GM10266 (cell line): ENCODE results near the gene MAPRE2.

Experiments
- DNase-seq: peaks from one replicate; pipeline ENCODE4 v3.0.0; 2012; ENCODE audit errors: extremely low spot score
- CTCF ChIP-seq: IDR thresholded peaks from 2 replicates; pipeline ENCODE4 v1.5.1; 2012; ENCODE audit warnings: mild to moderate bottlenecking, low read depth; ENCODE audit not compliant: control insufficient read depth, insufficient read depth; ENCODE audit errors: missing control alignments

Gene MAPRE2

GRCh38 chr18:35062408-35062807, 21.2 kb downstream of the MAPRE2 start:
- no peak for DNase-seq
- TF ChIP-seq CTCF: no peak

GRCh38 chr18:35063875-35064690, 22.9 kb downstream of the MAPRE2 start:
- DNase-seq: no peak
- TF ChIP-seq CTCF: no peak

- DNase-seq: no peak
- no peak for TF ChIP-seq CTCF
Measured at GRCh38 chr18:35067454-35067853, 26.2 kb downstream of the MAPRE2 start.

- DNase-seq: peak; percentile 20
- no peak for TF ChIP-seq CTCF
Measured at GRCh38 chr18:35071819-35072247, 30.6 kb downstream of the MAPRE2 start.

GRCh38 chr18:35072616-35073015, 31.4 kb downstream of the MAPRE2 start:
- DNase-seq: no peak
- no peak for TF ChIP-seq CTCF

GRCh38 chr18:35073186-35074105, 32.2 kb downstream of the MAPRE2 start:
- no peak for DNase-seq
- TF ChIP-seq CTCF: no peak
